ENCODE measurements around the gene SELL. TPM values are rescaled to one million over a fixed set of nuclear protein-coding genes. Genes with fewer than 3 reads are reported as not detected.

SELL gene
- total and polyA plus RNA-seq, 2 of the 4 experiments (the other 2 are of a cell fraction): not detected

DNA sequence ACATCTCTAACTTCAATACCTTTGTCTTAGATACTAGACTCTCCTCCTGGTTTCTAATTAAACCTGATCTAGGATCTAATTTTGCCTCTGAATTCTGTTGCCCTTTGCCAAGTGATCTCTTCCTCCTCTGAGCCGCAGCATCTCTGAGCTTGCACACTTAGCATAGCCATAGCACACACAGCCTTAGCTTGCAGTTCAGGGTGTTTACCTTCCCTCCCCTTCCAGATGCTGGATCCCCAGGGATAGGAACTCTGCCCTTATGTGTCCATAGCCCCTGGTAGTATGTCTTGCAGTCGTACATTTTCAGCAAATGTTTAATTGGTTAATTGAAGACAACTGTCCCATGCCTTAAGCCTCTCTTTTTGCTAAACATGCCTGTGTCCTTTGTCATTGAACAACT lies 30.3 kb downstream of the SELL start:
- no peak overlapping the region for H3K56ac ChIP-seq (ENCODE audit: extremely low read depth, insufficient read depth, low read length)
- H3K4me2 ChIP-seq (ENCODE audit: low read depth, low read length): no peak overlapping the region
- no peak overlapping the region for H2AFZ ChIP-seq (replicated peaks; ENCODE audit: low read length, poor library complexity)
- H4K8ac ChIP-seq (ENCODE audit: low read depth in 2 of 2, low read length in 2 of 2): no peak overlapping the region
- no peak overlapping the region for H2BK15ac ChIP-seq (ENCODE audit: low read depth, low read length)
- H2AK5ac ChIP-seq (ENCODE audit: low read depth, low read length): no peak overlapping the region
- dilution Hi-C loops (cut with HindIII; ENCODE audit: low sequenced_read_pairs, unreplicated experiment): no loop called here
- no peak overlapping the region for H2BK120ac ChIP-seq (ENCODE audit: low read depth, low read length)
- ATAC-seq (ENCODE audit: low read depth) (no peak), DNase-seq (no peak)
- in situ Hi-C loops (cut with MboI; ENCODE audit: low sequenced_read_pairs): no loop called here
- H4K20me1 ChIP-seq (ENCODE audit: insufficient read depth, low read length): no peaks in the 10 kb centered on the region
- H3K4me3 ChIP-seq (ENCODE audit: insufficient read depth, low read depth, low read length): no peak overlapping the region
- no peak overlapping the region for H3K23ac ChIP-seq (ENCODE audit: low read depth, low read length)
- H3K27ac ChIP-seq (ENCODE audit: insufficient read depth, low read length): no peak overlapping the region
- ChIA-PET CTCF (no interaction called here), POLR2A (ENCODE audit: unreplicated experiment) (no interaction called here)
- H3K27me3 ChIP-seq (ENCODE audit: control insufficient read depth, insufficient read depth, low read length): no peaks in the 10 kb centered on the region
- intact Hi-C loops (cut with micrococcal nuclease): no loop called here
- no peak overlapping the region for H3K9ac ChIP-seq (ENCODE audit: low read depth, low read length)
- no TSS peak for BruUV-seq (replicated peaks)
- H3K18ac ChIP-seq (ENCODE audit: low read depth, low read length): no peak overlapping the region
- no CpG with 5 or more reads among the region's 2 CpGs for WGBS, 2 experiments (ENCODE audit: extremely low coverage in 2 of 2, insufficient read length in 1 of 2)
- H2AK9ac ChIP-seq (replicated peaks; ENCODE audit: low read depth, low read length, poor library complexity): no peak overlapping the region
- TF ChIP-seq RCOR1 (IDR thresholded peaks at IDR 0.05; ENCODE audit: insufficient replicate concordance, low read length) (no peak), RFX5 (IDR thresholded peaks at IDR 0.05; ENCODE audit: low read depth, low read length) (no peak), CEBPB (IDR thresholded peaks at IDR 0.05; ENCODE audit: low read depth, low read length) (no peak), MXI1 (IDR thresholded peaks at IDR 0.05; ENCODE audit: borderline replicate concordance, low read depth, low read length) (no peak), RAD21 (IDR thresholded peaks at IDR 0.05; ENCODE audit: low read length) (no peak)
- TF ChIP-seq, protein P1, sequence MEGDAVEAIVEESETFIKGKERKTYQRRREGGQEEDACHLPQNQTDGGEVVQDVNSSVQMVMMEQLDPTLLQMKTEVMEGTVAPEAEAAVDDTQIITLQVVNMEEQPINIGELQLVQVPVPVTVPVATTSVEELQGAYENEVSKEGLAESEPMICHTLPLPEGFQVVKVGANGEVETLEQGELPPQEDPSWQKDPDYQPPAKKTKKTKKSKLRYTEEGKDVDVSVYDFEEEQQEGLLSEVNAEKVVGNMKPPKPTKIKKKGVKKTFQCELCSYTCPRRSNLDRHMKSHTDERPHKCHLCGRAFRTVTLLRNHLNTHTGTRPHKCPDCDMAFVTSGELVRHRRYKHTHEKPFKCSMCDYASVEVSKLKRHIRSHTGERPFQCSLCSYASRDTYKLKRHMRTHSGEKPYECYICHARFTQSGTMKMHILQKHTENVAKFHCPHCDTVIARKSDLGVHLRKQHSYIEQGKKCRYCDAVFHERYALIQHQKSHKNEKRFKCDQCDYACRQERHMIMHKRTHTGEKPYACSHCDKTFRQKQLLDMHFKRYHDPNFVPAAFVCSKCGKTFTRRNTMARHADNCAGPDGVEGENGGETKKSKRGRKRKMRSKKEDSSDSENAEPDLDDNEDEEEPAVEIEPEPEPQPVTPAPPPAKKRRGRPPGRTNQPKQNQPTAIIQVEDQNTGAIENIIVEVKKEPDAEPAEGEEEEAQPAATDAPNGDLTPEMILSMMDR (conservative IDR thresholded peaks at IDR 0.05; ENCODE audit: low read depth, low read length): no peak
- TF ChIP-seq, protein P2, sequence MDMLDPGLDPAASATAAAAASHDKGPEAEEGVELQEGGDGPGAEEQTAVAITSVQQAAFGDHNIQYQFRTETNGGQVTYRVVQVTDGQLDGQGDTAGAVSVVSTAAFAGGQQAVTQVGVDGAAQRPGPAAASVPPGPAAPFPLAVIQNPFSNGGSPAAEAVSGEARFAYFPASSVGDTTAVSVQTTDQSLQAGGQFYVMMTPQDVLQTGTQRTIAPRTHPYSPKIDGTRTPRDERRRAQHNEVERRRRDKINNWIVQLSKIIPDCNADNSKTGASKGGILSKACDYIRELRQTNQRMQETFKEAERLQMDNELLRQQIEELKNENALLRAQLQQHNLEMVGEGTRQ (IDR thresholded peaks at IDR 0.05; ENCODE audit: low read depth, low read length): no peak
- TF ChIP-seq, protein P3, sequence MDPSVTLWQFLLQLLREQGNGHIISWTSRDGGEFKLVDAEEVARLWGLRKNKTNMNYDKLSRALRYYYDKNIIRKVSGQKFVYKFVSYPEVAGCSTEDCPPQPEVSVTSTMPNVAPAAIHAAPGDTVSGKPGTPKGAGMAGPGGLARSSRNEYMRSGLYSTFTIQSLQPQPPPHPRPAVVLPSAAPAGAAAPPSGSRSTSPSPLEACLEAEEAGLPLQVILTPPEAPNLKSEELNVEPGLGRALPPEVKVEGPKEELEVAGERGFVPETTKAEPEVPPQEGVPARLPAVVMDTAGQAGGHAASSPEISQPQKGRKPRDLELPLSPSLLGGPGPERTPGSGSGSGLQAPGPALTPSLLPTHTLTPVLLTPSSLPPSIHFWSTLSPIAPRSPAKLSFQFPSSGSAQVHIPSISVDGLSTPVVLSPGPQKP (IDR thresholded peaks at IDR 0.05; ENCODE audit: borderline replicate concordance, low read depth, low read length): no peak
- no peaks in the 10 kb centered on the region for H3K9me1 ChIP-seq (ENCODE audit: insufficient read depth, low read length)
- H2BK5ac ChIP-seq (ENCODE audit: low read depth, low read length, poor library complexity, severe bottlenecking): no peak overlapping the region
- H4K91ac ChIP-seq (ENCODE audit: insufficient read depth, low read depth, low read length): no peak overlapping the region
- no peak overlapping the region for H3K4ac ChIP-seq (ENCODE audit: low read depth, low read length)
- H3K9me3 ChIP-seq (ENCODE audit: control insufficient read depth, insufficient read depth, low read length): no peaks in the 10 kb centered on the region
- H3K36me3 ChIP-seq (ENCODE audit: control insufficient read depth, insufficient read depth, low read length): no peaks in the 10 kb centered on the region
- H4K5ac ChIP-seq (ENCODE audit: low read depth, low read length): no peak overlapping the region
- H3K4me1 ChIP-seq (ENCODE audit: control insufficient read depth, insufficient read depth, low read length): no peaks in the 10 kb centered on the region
- no peak overlapping the region for H3K14ac ChIP-seq (replicated peaks; ENCODE audit: low read depth, low read length)
- H2BK20ac ChIP-seq (ENCODE audit: low read depth, low read length): no peak overlapping the region
- H3K79me1 ChIP-seq (ENCODE audit: low read depth in 1 of 2, low read length in 2 of 2): no peaks in the 10 kb centered on the region

All from IMR-90 (cell line).